ENCODE results near the gene ADGRG6. TPM values are rescaled to one million over a fixed set of nuclear protein-coding genes. Genes with fewer than 3 reads are reported as not detected.

Gene ADGRG6
- total and polyA plus RNA-seq, 2 of the 8 experiments (the other 6 are each of a cell fraction or from before 2014, with no cell fraction given) = 1.1 to 6.2 TPM

DNA sequence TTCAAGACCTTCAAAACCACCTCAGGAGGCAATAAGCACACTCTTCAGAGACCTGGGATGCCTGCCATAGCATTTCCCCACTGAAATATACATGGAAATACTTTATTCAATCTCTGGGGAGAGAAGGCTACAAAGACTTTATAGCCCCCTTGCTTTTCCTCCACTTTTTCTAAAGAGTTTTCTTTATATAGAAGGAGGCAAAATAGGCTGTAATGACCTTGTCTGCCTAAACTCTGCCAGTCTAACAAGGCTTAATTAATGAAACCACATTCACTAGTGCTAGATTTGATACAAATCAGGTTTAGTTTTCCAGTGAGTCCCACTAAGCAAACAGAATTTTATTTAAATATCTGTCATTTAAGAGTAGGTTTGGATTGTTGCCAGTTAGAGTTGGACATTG is 114.9 kb downstream of the ADGRG6 start:
- Histone ChIP-seq H4K91ac (replicated peaks; ENCODE audit: insufficient read length, low read length) (no peak overlapping the region), H3K36me3 (ENCODE audit: control insufficient read depth in 2 of 4, insufficient read depth in 4 of 4, low read length in 3 of 4) (no peaks in the 10 kb centered on the region), H2BK12ac (ENCODE audit: low read depth, low read length) (no peak overlapping the region), H3K56ac (replicated peaks; ENCODE audit: insufficient read length, low read depth, low read length) (no peak overlapping the region), H3K9me3 (ENCODE audit: insufficient read depth in 2 of 2, low read depth in 1 of 2, low read length in 1 of 2) (no peaks in the 10 kb centered on the region), H3K4ac (replicated peaks; ENCODE audit: insufficient read length, low read depth, low read length) (no peak overlapping the region), H3K23ac (ENCODE audit: insufficient read length) (no peak overlapping the region), H3K9ac (replicated peaks in 1 of 4; ENCODE audit: extremely low read depth in 1 of 4, low read depth in 3 of 4, low read length in 3 of 4) (no peak overlapping the region), H2BK5ac (ENCODE audit: low read depth, low read length) (no peak overlapping the region), H3K18ac (ENCODE audit: extremely low read depth, low read length) (no peak overlapping the region), H3K27ac (ENCODE audit: low read depth, low read length) (no peak overlapping the region), H3K79me2 (ENCODE audit: control insufficient read depth in 1 of 2, insufficient read depth in 2 of 2, low read length in 2 of 2) (no peaks in the 10 kb centered on the region), H3K23me2 (ENCODE audit: low read depth, low read length) (no peaks in the 10 kb centered on the region), H2BK15ac (ENCODE audit: low read length) (no peak overlapping the region), H2BK120ac (replicated peaks; ENCODE audit: low read depth, low read length) (no peak overlapping the region), H2AFZ (ENCODE audit: low read length) (no peak overlapping the region), H3K4me3 (ENCODE audit: extremely low read depth in 1 of 4, insufficient read depth in 2 of 4, low read depth in 3 of 4, low read length in 4 of 4) (no peak overlapping the region), H3K4me1 (replicated peaks in 1 of 4; ENCODE audit: control insufficient read depth in 3 of 4, insufficient read depth in 4 of 4, low read length in 3 of 4) (peaks cover 0 to 4% (median 2%) of the 10 kb centered on the region in 4 experiments; a peak in 2 of 7 replicates), H2AK5ac (ENCODE audit: low read depth, low read length) (no peak overlapping the region), H2BK20ac (ENCODE audit: low read length) (no peak overlapping the region), H3K4me2 (ENCODE audit: insufficient read depth in 1 of 2, low read depth in 2 of 2, low read length in 2 of 2) (no peak overlapping the region), H3K79me1 (ENCODE audit: low read depth, low read length) (no peaks in the 10 kb centered on the region), H3K14ac (ENCODE audit: insufficient read length) (no peak overlapping the region), H4K5ac (ENCODE audit: insufficient read length, low read depth, low read length) (no peak overlapping the region), H4K20me1 (replicated peaks in 1 of 2; ENCODE audit: control insufficient read depth in 1 of 2, insufficient read depth in 2 of 2, low read length in 2 of 2) (no peaks in the 10 kb centered on the region), H4K8ac (ENCODE audit: extremely low read depth, insufficient read depth, low read length) (no peak overlapping the region), H3K27me3 (replicated peaks in 1 of 4; ENCODE audit: control insufficient read depth in 3 of 4, extremely low read depth in 1 of 4, insufficient read depth in 3 of 4, low read length in 3 of 4) (no peaks in the 10 kb centered on the region)
- DNase-seq (ENCODE audit: low read depth in 1 of 2, low spot score in 2 of 2) (no peak), FAIRE-seq (no peak)
- CTCF ChIA-PET (ENCODE audit: partially characterized antibody) = interaction anchor here (0.8 to 0.9 kb wide), 2 partner anchors 10 to 44 kb away, joined by 3 read pairs; no protein-coding TSS in a partner anchor
- POLR2A ChIA-PET (ENCODE audit: partially characterized antibody) = no interaction called here
- TF ChIP-seq PHF8 (conservative IDR thresholded peaks at IDR 0.05; ENCODE audit: low read depth, low read length) = no peak
- no peak for TF ChIP-seq POU5F1 (IDR thresholded peaks at IDR 0.05; ENCODE audit: low read depth, low read length)
- TF ChIP-seq HDAC6 (IDR thresholded peaks at IDR 0.05; ENCODE audit: low read depth, low read length) = no peak
- no peak for TF ChIP-seq CREB1 (IDR thresholded peaks at IDR 0.05)
- TF ChIP-seq SRF (IDR thresholded peaks at IDR 0.05; ENCODE audit: low read depth, low read length) = no peak
- no peak for TF ChIP-seq CTCF (IDR thresholded peaks at IDR 0.05; ENCODE audit: control extremely low read depth in 1 of 3, insufficient read depth in 1 of 3, low read depth in 1 of 3, low read length in 3 of 3)
- no peak for TF ChIP-seq SIX5 (IDR thresholded peaks at IDR 0.05; ENCODE audit: low read depth, low read length)
- no peak for TF ChIP-seq SP4 (IDR thresholded peaks at IDR 0.05; ENCODE audit: low read length)
- no peak for TF ChIP-seq RBBP5 (IDR thresholded peaks at IDR 0.05; ENCODE audit: borderline replicate concordance, low read depth, low read length)
- no peak for TF ChIP-seq YY1 (IDR thresholded peaks at IDR 0.05; ENCODE audit: low read depth, low read length)
- TF ChIP-seq EGR1 (IDR thresholded peaks at IDR 0.05; ENCODE audit: borderline replicate concordance, low read depth, low read length) = no peak
- TF ChIP-seq NANOG (IDR thresholded peaks at IDR 0.05; ENCODE audit: insufficient read depth, low read depth, low read length, poor library complexity, severe bottlenecking) = no peak
- no peak for TF ChIP-seq RAD21 (IDR thresholded peaks at IDR 0.05 in 1 of 2, conservative IDR thresholded peaks at IDR 0.05 in 1 of 2; ENCODE audit: low read depth in 2 of 2, low read length in 2 of 2)
- no peak for TF ChIP-seq POLR2AphosphoS5 (IDR thresholded peaks at IDR 0.05; ENCODE audit: low read depth, low read length)

All from H1 (cell line).